ENCODE results near the gene C10orf90. TPM values are rescaled to one million over a fixed set of nuclear protein-coding genes. Genes with fewer than 3 reads are reported as not detected.

C10orf90 gene
- total RNA-seq, 1 donor from 2014 or later = not detected

GRCh38 chr10:126375299-126375698 is 295.2 kb downstream of the C10orf90 start:
- no peak for TF ChIP-seq CTCF (IDR thresholded peaks at IDR 0.05; ENCODE audit: unreplicated experiment)
- no peak overlapping the region for H3K4me3 Mint-ChIP-seq (ENCODE audit: low read depth)
- H3K36me3 Mint-ChIP-seq (ENCODE audit: insufficient read depth) = peaks cover 3% of the 10 kb centered on the region
- peaks cover 16% of the 10 kb centered on the region for H3K9me3 Mint-ChIP-seq (ENCODE audit: low read depth)
- no peak for DNase-seq (ENCODE audit: low spot score, unreplicated experiment)
- H3K27me3 Mint-ChIP-seq = peaks cover 22% of the 10 kb centered on the region
- no peak overlapping the region for H3K27ac Mint-ChIP-seq
- H3K4me1 Mint-ChIP-seq (ENCODE audit: low read depth) = no peaks in the 10 kb centered on the region

Other genes with a start within 250 kb of the C10orf90 start
- 77.8 and 81.2 TPM in 2 replicates for gene DOCK1, start 234.7 kb upstream of the C10orf90 start, total RNA-seq